WTC11 (cell line): ENCODE data around the gene LRP1. TPM values are rescaled to one million over a fixed set of nuclear protein-coding genes. Genes with fewer than 3 reads are reported as not detected.

Experiments
- ATAC-seq: fragments of 200-7000 bp; cut with Tn5 transposase; 2 replicates; pipeline ENCODE4 v1.10.0; 2021; ENCODE audit warnings: mild to moderate bottlenecking, moderate library complexity
- CTCF ChIA-PET: fragments of 300-600 bp; sonication (Branson Sonifier 250); formaldehyde crosslinking; loops from one replicate; lab custom pipeline; 2021; ENCODE audit warnings: antibody characterized with exemption; lab: Charles Lee
- POLR2A ChIA-PET: fragments of 350-600 bp; sonication (Branson Sonifier 250); formaldehyde crosslinking; loops from one replicate; lab custom pipeline; 2021; ENCODE audit warnings: antibody characterized with exemption; lab: Charles Lee
- DNase-seq: peaks from one replicate; pipeline ENCODE4 v3.0.0; 2021; ENCODE audit warnings: low spot score
- H3K27ac Mint-ChIP-seq: 2 replicates; pipeline ENCODE4 v1.8.0; 2021; ENCODE audit warnings: mixed read lengths
- H3K27me3 Mint-ChIP-seq: 2 replicates; pipeline ENCODE4 v1.8.0; 2021; ENCODE audit warnings: low read depth, mild to moderate bottlenecking, moderate library complexity, mixed read lengths
- H3K36me3 Mint-ChIP-seq: 2 replicates; pipeline ENCODE4 v1.8.0; 2021; ENCODE audit warnings: mixed read lengths
- H3K4me1 Mint-ChIP-seq: 2 replicates; pipeline ENCODE4 v1.8.0; 2022; ENCODE audit warnings: mixed read lengths
- H3K4me3 Mint-ChIP-seq: 2 replicates; pipeline ENCODE4 v1.8.0; 2021; ENCODE audit warnings: mild to moderate bottlenecking, moderate library complexity, mixed read lengths
- H3K9me3 Mint-ChIP-seq: 2 replicates; pipeline ENCODE4 v1.8.0; 2021; ENCODE audit warnings: mixed read lengths
- ESRRA ChIP-seq: sonication (generic); formaldehyde crosslinking; IDR thresholded peaks from 2 replicates; pipeline ENCODE4 v1.8.1; 2022; ENCODE audit warnings: mild to moderate bottlenecking, missing genetic modification reagents, borderline replicate concordance
- GRHL2 ChIP-seq: fragments of 250-450 bp; sonication (Bioruptor Pico); IDR thresholded peaks from 2 replicates; pipeline ENCODE4 v1.8.0; 2022; ENCODE audit warnings: mild to moderate bottlenecking, moderate library complexity; ENCODE audit not compliant: insufficient replicate concordance, severe bottlenecking
- GTF2I ChIP-seq: fragments of 250-450 bp; sonication (Bioruptor Pico); conservative IDR thresholded peaks from 2 replicates; pipeline ENCODE4 v1.4.0; 2021; ENCODE audit warnings: mild to moderate bottlenecking
- IRF2 ChIP-seq: sonication (generic); formaldehyde crosslinking; IDR thresholded peaks from 2 replicates; pipeline ENCODE4 v1.8.0; 2022; ENCODE audit warnings: low read depth, missing genetic modification reagents, borderline replicate concordance
- NFE2L1 ChIP-seq: sonication (generic); formaldehyde crosslinking; IDR thresholded peaks from 2 replicates; pipeline ENCODE4 v1.8.1; 2023; ENCODE audit warnings: missing genetic modification reagents
- NR1H2 ChIP-seq: sonication (generic); formaldehyde crosslinking; IDR thresholded peaks from 2 replicates; pipeline ENCODE4 v1.9.0; 2021; ENCODE audit warnings: mild to moderate bottlenecking, moderate library complexity, missing genetic modification reagents
- PRRX2 ChIP-seq: fragments of 250-450 bp; sonication (Bioruptor Pico); IDR thresholded peaks from 2 replicates; pipeline ENCODE4 v1.8.0; 2021; ENCODE audit warnings: mild to moderate bottlenecking
- TEAD1 ChIP-seq: sonication (generic); formaldehyde crosslinking; IDR thresholded peaks from 2 replicates; pipeline ENCODE4 v1.8.0; 2022; ENCODE audit warnings: mild to moderate bottlenecking, missing genetic modification reagents
- ZBTB21 ChIP-seq: sonication (generic); formaldehyde crosslinking; IDR thresholded peaks from 2 replicates; pipeline ENCODE4 v1.8.1; 2023; ENCODE audit warnings: mild to moderate bottlenecking, missing genetic modification reagents, borderline replicate concordance
- ZNF121 ChIP-seq: sonication (generic); formaldehyde crosslinking; IDR thresholded peaks from 2 replicates; pipeline ENCODE4 v1.8.0; 2023; ENCODE audit warnings: missing genetic modification reagents
- ZNF232 ChIP-seq: sonication (generic); formaldehyde crosslinking; IDR thresholded peaks from 2 replicates; pipeline ENCODE4 v1.8.0; 2022; ENCODE audit warnings: mild to moderate bottlenecking, missing genetic modification reagents
- total RNA-seq: library from RNA; stranded (reverse); gene quantifications from 3 replicates; pipeline ENCODE4 v1.2.3, GENCODE V29; 2021
- TF ChIP-seq, protein P1 (sequence below): fragments of 250-450 bp; sonication (Bioruptor Pico); IDR thresholded peaks from 2 replicates; pipeline ENCODE4 v1.9.0; 2021; ENCODE audit warnings: mild to moderate bottlenecking
- TF ChIP-seq, protein P2 (sequence below): sonication (generic); formaldehyde crosslinking; IDR thresholded peaks from 2 replicates; pipeline ENCODE4 v1.8.1; 2023; ENCODE audit warnings: mild to moderate bottlenecking, missing genetic modification reagents, moderate library complexity
- TF ChIP-seq, protein P3 (sequence below): sonication (generic); formaldehyde crosslinking; IDR thresholded peaks from 2 replicates; pipeline ENCODE4 v1.8.0; 2023; ENCODE audit warnings: mild to moderate bottlenecking, missing genetic modification reagents
- TF ChIP-seq, protein P4 (sequence below): sonication (generic); formaldehyde crosslinking; IDR thresholded peaks from 2 replicates; pipeline ENCODE4 v1.8.0; 2022; ENCODE audit warnings: mild to moderate bottlenecking, missing genetic modification reagents
- TF ChIP-seq, protein P5 (sequence below): sonication (generic); formaldehyde crosslinking; IDR thresholded peaks from 2 replicates; pipeline ENCODE4 v1.8.1; 2022; ENCODE audit warnings: mild to moderate bottlenecking, missing genetic modification reagents, moderate library complexity, borderline replicate concordance
- TF ChIP-seq, protein P6 (sequence below): sonication (generic); formaldehyde crosslinking; IDR thresholded peaks from 2 replicates; pipeline ENCODE4 v1.8.1; 2023; ENCODE audit warnings: mild to moderate bottlenecking, missing genetic modification reagents

Gene LRP1
- total RNA-seq, 1 experiment from 2014 or later: 120 TPM

DNA sequence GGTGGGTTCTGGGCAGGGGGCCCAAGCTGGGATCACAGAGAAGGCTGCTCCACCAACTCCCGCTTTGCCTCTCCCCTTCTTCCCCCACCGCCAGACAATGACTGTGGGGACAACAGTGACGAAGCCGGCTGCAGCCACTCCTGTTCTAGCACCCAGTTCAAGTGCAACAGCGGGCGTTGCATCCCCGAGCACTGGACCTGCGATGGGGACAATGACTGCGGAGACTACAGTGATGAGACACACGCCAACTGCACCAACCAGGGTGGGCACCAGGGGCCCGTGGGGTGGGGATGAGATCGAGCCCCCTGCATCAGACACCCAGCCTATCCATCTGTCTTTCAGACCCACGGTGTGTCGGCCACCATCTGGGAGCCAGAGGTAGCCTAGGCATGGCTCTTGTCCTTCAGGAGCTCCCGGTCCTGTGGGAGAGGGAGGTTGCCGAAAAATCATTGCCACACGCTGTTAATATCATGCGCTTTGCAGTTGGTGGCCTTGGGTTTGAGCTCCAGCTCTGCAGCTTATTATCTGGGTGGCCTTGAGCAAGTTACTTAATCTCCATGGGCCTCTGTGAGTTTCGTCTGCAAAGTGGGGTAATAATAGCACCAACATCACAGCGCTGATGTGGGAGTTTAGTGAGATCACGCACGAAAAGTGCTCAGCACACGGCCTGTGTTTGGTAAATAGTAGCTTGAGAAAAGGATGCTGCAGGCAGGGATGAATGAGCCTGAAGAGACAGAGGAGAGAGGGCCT, 40.9 kb downstream of the LRP1 start (continued):
- no peak for TF ChIP-seq IRF2 (CRISPR knock-in tag)

DNA sequence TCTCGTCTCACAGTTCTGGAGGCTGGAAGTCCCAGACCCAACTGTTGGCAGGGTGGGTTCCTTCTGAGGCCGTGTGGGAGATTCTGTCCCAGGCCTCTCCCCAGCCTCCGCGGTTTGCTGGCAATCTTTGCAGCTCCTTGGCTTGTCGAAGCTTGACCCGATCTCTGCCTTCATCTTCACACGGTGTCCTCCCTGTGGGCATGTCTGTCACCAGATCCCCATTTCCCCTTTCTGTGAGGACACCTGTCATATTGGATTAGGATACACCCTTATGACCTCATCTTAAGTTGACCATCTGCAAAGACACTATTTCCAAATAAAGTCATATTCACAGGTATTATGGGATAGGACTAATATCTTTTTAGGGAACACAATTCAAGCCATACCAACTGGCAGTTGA, 41.7 kb downstream of the LRP1 start:
- no peak overlapping the region for H3K27ac Mint-ChIP-seq
- no peaks in the 10 kb centered on the region for H3K4me1 Mint-ChIP-seq
- H3K9me3 Mint-ChIP-seq: no peaks in the 10 kb centered on the region
- ATAC-seq (no peak), DNase-seq (no peak)
- CTCF ChIA-PET: interaction anchor here (1.0 to 7.0 kb wide), 5 partner anchors 13 to 73 kb away, joined by 3 to 112 read pairs (median 7); partner anchors contain the start of gene LRP1
- H3K4me3 Mint-ChIP-seq: no peak overlapping the region
- POLR2A ChIA-PET: no interaction called here
- H3K27me3 Mint-ChIP-seq: no peaks in the 10 kb centered on the region
- peaks cover 51% of the 10 kb centered on the region for H3K36me3 Mint-ChIP-seq
- TF ChIP-seq GRHL2 (CRISPR knock-in tag) (no peak), NR1H2 (CRISPR knock-in tag) (no peak), ZNF121 (CRISPR knock-in tag) (no peak), ZNF232 (CRISPR knock-in tag) (no peak), ESRRA (no peak), NFE2L1 (CRISPR knock-in tag) (no peak), ZBTB21 (CRISPR knock-in tag) (no peak), PRRX2 (no peak), TEAD1 (CRISPR knock-in tag) (no peak), GTF2I (CRISPR knock-in tag) (no peak)
- TF ChIP-seq, protein P1, sequence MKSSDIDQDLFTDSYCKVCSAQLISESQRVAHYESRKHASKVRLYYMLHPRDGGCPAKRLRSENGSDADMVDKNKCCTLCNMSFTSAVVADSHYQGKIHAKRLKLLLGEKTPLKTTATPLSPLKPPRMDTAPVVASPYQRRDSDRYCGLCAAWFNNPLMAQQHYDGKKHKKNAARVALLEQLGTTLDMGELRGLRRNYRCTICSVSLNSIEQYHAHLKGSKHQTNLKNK (CRISPR knock-in tag): no peak
- TF ChIP-seq, protein P2, sequence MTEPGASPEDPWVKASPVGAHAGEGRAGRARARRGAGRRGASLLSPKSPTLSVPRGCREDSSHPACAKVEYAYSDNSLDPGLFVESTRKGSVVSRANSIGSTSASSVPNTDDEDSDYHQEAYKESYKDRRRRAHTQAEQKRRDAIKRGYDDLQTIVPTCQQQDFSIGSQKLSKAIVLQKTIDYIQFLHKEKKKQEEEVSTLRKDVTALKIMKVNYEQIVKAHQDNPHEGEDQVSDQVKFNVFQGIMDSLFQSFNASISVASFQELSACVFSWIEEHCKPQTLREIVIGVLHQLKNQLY (CRISPR knock-in tag): no peak
- TF ChIP-seq, protein P3, sequence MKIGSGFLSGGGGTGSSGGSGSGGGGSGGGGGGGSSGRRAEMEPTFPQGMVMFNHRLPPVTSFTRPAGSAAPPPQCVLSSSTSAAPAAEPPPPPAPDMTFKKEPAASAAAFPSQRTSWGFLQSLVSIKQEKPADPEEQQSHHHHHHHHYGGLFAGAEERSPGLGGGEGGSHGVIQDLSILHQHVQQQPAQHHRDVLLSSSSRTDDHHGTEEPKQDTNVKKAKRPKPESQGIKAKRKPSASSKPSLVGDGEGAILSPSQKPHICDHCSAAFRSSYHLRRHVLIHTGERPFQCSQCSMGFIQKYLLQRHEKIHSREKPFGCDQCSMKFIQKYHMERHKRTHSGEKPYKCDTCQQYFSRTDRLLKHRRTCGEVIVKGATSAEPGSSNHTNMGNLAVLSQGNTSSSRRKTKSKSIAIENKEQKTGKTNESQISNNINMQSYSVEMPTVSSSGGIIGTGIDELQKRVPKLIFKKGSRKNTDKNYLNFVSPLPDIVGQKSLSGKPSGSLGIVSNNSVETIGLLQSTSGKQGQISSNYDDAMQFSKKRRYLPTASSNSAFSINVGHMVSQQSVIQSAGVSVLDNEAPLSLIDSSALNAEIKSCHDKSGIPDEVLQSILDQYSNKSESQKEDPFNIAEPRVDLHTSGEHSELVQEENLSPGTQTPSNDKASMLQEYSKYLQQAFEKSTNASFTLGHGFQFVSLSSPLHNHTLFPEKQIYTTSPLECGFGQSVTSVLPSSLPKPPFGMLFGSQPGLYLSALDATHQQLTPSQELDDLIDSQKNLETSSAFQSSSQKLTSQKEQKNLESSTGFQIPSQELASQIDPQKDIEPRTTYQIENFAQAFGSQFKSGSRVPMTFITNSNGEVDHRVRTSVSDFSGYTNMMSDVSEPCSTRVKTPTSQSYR (CRISPR knock-in tag): no peak
- TF ChIP-seq, protein P4, sequence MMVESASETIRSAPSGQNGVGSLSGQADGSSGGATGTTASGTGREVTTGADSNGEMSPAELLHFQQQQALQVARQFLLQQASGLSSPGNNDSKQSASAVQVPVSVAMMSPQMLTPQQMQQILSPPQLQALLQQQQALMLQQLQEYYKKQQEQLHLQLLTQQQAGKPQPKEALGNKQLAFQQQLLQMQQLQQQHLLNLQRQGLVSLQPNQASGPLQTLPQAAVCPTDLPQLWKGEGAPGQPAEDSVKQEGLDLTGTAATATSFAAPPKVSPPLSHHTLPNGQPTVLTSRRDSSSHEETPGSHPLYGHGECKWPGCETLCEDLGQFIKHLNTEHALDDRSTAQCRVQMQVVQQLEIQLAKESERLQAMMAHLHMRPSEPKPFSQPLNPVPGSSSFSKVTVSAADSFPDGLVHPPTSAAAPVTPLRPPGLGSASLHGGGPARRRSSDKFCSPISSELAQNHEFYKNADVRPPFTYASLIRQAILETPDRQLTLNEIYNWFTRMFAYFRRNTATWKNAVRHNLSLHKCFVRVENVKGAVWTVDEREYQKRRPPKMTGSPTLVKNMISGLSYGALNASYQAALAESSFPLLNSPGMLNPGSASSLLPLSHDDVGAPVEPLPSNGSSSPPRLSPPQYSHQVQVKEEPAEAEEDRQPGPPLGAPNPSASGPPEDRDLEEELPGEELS (CRISPR knock-in tag): no peak
- TF ChIP-seq, protein P5, sequence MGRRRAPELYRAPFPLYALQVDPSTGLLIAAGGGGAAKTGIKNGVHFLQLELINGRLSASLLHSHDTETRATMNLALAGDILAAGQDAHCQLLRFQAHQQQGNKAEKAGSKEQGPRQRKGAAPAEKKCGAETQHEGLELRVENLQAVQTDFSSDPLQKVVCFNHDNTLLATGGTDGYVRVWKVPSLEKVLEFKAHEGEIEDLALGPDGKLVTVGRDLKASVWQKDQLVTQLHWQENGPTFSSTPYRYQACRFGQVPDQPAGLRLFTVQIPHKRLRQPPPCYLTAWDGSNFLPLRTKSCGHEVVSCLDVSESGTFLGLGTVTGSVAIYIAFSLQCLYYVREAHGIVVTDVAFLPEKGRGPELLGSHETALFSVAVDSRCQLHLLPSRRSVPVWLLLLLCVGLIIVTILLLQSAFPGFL (CRISPR knock-in tag): no peak
- TF ChIP-seq, protein P6, sequence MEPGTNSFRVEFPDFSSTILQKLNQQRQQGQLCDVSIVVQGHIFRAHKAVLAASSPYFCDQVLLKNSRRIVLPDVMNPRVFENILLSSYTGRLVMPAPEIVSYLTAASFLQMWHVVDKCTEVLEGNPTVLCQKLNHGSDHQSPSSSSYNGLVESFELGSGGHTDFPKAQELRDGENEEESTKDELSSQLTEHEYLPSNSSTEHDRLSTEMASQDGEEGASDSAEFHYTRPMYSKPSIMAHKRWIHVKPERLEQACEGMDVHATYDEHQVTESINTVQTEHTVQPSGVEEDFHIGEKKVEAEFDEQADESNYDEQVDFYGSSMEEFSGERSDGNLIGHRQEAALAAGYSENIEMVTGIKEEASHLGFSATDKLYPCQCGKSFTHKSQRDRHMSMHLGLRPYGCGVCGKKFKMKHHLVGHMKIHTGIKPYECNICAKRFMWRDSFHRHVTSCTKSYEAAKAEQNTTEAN: no peak
- TF ChIP-seq, all 79 proteins: peak for 0
